Panc1 (cell line): ENCODE results near the gene PCDHA7. TPM values are rescaled to one million over a fixed set of nuclear protein-coding genes. Genes with fewer than 3 reads are reported as not detected.
A peak's percentile ranks its signal among the peaks of the same experiment; 100 is the strongest.
"Not testable (repeated sequence)": the region's sequence is repeated elsewhere in the genome, so short reads cannot be mapped to it uniquely, and the experiment has no call there.

Source experiments
- ATAC-seq: fragments of 200-7000 bp; cut with Tn5 transposase; 2 replicates; pipeline ENCODE4 v1.9.1; 2020; ENCODE audit warnings: mild to moderate bottlenecking, moderate library complexity
- BruUV-seq: library from RNA; stranded (reverse); fragments of 400-500 nt; replicated peaks from 2 replicates; lab custom pipeline; 2021; lab: Mats Ljungman, UMichigan
- CTCF ChIA-PET: fragments of 300-600 bp; sonication (Branson Sonifier 250); formaldehyde crosslinking; loops from one replicate; lab custom pipeline; 2022; ENCODE audit warnings: antibody characterized with exemption; lab: Charles Lee
- POLR2A ChIA-PET: fragments of 300-600 bp; sonication (Branson Sonifier 250); formaldehyde crosslinking; loops from one replicate; lab custom pipeline; 2022; ENCODE audit warnings: antibody characterized with exemption; lab: Charles Lee
- DNase-seq: peaks from one replicate; pipeline ENCODE4 v3.0.0-alpha.2; 2010; ENCODE audit warnings: low read depth, low spot score
- H3K27ac ChIP-seq: 2 replicates; pipeline ENCODE4 v1.5.1; 2011; ENCODE audit warnings: mild to moderate bottlenecking, low read length, inconsistent platforms
- H3K27me3 ChIP-seq: fragments of 200-500 bp; sonication (Bioruptor generic); 2 replicates; pipeline ENCODE4 v1.6.0; 2014; ENCODE audit warnings: low read length, inconsistent platforms; ENCODE audit not compliant: control insufficient read depth, insufficient read depth
- H3K36me3 ChIP-seq: fragments of 200-500 bp; sonication (Bioruptor generic); 2 replicates; pipeline ENCODE4 v1.5.1; 2014; ENCODE audit warnings: inconsistent platforms, mild to moderate bottlenecking, low read length, moderate library complexity; ENCODE audit not compliant: control insufficient read depth, insufficient read depth
- H3K4me1 ChIP-seq: 2 replicates; pipeline ENCODE4 v1.5.1; 2011; ENCODE audit warnings: inconsistent platforms, mild to moderate bottlenecking, low read length, moderate library complexity; ENCODE audit not compliant: control insufficient read depth, insufficient read depth
- H3K4me3 ChIP-seq, 2 experiments: 2 replicates each; pipeline ENCODE4 v1.5.1; 2011 to 2012; ENCODE audit warnings: low read depth in 2 of 2, low read length in 2 of 2, mild to moderate bottlenecking in 2 of 2, inconsistent platforms in 1 of 2, moderate library complexity in 1 of 2
- H3K9me3 ChIP-seq: fragments of 200-500 bp; sonication (Bioruptor generic); 2 replicates; pipeline ENCODE4 v1.5.1; 2014; ENCODE audit warnings: low read depth, mild to moderate bottlenecking, inconsistent platforms, low read length, moderate library complexity; ENCODE audit not compliant: control insufficient read depth, insufficient read depth
- CTCF ChIP-seq: fragments of 450-650 bp; IDR thresholded peaks from 2 replicates; pipeline ENCODE4 v1.5.1; 2017; ENCODE audit warnings: mild to moderate bottlenecking
- POLR2AphosphoS5 ChIP-seq: IDR thresholded peaks from 2 replicates; pipeline ENCODE4 v1.6.1; 2012; ENCODE audit warnings: mild to moderate bottlenecking, low read depth, low read length, moderate library complexity
- REST ChIP-seq, 2 experiments: IDR thresholded peaks; 2 replicates each; pipeline ENCODE4 v1.6.1; 2011 to 2012; ENCODE audit warnings: low read depth in 2 of 2, control low read depth in 1 of 2, low read length in 1 of 2, mild to moderate bottlenecking in 1 of 2, moderate library complexity in 1 of 2; ENCODE audit not compliant: insufficient read depth in 1 of 2
- SIN3A ChIP-seq: IDR thresholded peaks from 2 replicates; pipeline ENCODE4 v1.6.1; 2012; ENCODE audit warnings: low read depth, mild to moderate bottlenecking, low read length, moderate library complexity, borderline replicate concordance; ENCODE audit not compliant: insufficient read depth
- TCF7L2 ChIP-seq: IDR thresholded peaks from 2 replicates; pipeline ENCODE4 v1.6.1; 2011; ENCODE audit warnings: mild to moderate bottlenecking, low read depth, low read length, inconsistent platforms
- in situ Hi-C: cut with HindIII; loops from 2 replicates; pipeline ENCODE4 v1.10.0; 2016; ENCODE audit warnings: low sequenced_read_pairs, low pct_unique_long_range_greater_than_20kb
- intact Hi-C: fragments of 100-400 bp; cut with micrococcal nuclease; formaldehyde crosslinking; loops from one replicate; pipeline ENCODE4 v1.10.0; 2022; ENCODE audit not compliant: unreplicated experiment
- total RNA-seq: library from RNA; stranded (reverse); gene quantifications from one replicate; pipeline ENCODE4 v1.2.1, GENCODE V29; 2021; ENCODE audit not compliant: unreplicated experiment

Gene PCDHA7
- total RNA-seq, 1 experiment from 2014 or later = 0.15 TPM

GRCh38 chr5:140802781-140803271 is 31.2 kb upstream of the PCDHA7 start:
- Histone ChIP-seq H3K9me3 (peaks cover 28% of the 10 kb centered on the region), H3K27me3 (no peaks in the 10 kb centered on the region), H3K27ac (no peak overlapping the region), H3K4me1 (no peaks in the 10 kb centered on the region), H3K4me3 (no peak overlapping the region), H3K36me3 (no peaks in the 10 kb centered on the region)
- in situ Hi-C loops = no loop called here
- ChIA-PET CTCF (no interaction called here), POLR2A (no interaction called here)
- no peak for DNase-seq
- intact Hi-C loops = no loop called here
- TF ChIP-seq CTCF = no peak
- TF ChIP-seq POLR2AphosphoS5 = no peak
- no peak for TF ChIP-seq TCF7L2
- no peak for TF ChIP-seq SIN3A
- no peak for TF ChIP-seq REST (IDR thresholded peaks at IDR 0.05; ENCODE audit: insufficient read depth in 1 of 2, low read depth in 2 of 2, low read length in 1 of 2)
- BruUV-seq = no TSS peak
- no peak for ATAC-seq

GRCh38 chr5:140806834-140807775 is 27.0 kb upstream of the PCDHA7 start, which contains the start of gene PCDHA4:
PCDHA4 (plus strand) TSS chr5:140807068.
- CTCF ChIA-PET = interaction anchor here (0.6 kb wide), 1 partner anchor 9 kb away, joined by 3 read pairs; no protein-coding TSS in a partner anchor
- intact Hi-C loops = loop anchor here (2.0 kb wide), 1 partner anchor 234 kb away; no protein-coding TSS in a partner anchor
- DNase-seq (no peak), ATAC-seq (peak; percentile 95)
- H3K4me1 ChIP-seq = no peaks in the 10 kb centered on the region
- in situ Hi-C loops = no loop called here
- BruUV-seq = no TSS peak
- TF ChIP-seq CTCF (peak; percentile 79), POLR2AphosphoS5 (no peak)
- POLR2A ChIA-PET = no interaction called here
- no peaks in the 10 kb centered on the region for H3K27me3 ChIP-seq
- H3K36me3 ChIP-seq = no peaks in the 10 kb centered on the region
- peak within 1 kb of the TSS; percentile 54 to 61 for H3K4me3 ChIP-seq
- H3K27ac ChIP-seq = no peak within 1 kb of the TSS
- H3K9me3 ChIP-seq = peaks cover 3% of the 10 kb centered on the region; the same call in 1 of the 2 replicates

GRCh38 chr5:140808241-140808888 is 25.7 kb upstream of the PCDHA7 start:
- H3K36me3 ChIP-seq, H3K4me1 ChIP-seq, H3K4me3 ChIP-seq, DNase-seq, H3K27ac ChIP-seq, BruUV-seq, intact Hi-C loops, ATAC-seq, CTCF ChIA-PET, in situ Hi-C loops, POLR2A ChIA-PET, H3K27me3 ChIP-seq, H3K9me3 ChIP-seq: not testable (repeated sequence)
